Femur (tissue), 1 donor: ENCODE measurements around the gene GBA2.

Source experiments
- DNase-seq: peaks from one replicate; pipeline ENCODE4 v3.0.0-alpha.2; 2017

GBA2 gene

DNA sequence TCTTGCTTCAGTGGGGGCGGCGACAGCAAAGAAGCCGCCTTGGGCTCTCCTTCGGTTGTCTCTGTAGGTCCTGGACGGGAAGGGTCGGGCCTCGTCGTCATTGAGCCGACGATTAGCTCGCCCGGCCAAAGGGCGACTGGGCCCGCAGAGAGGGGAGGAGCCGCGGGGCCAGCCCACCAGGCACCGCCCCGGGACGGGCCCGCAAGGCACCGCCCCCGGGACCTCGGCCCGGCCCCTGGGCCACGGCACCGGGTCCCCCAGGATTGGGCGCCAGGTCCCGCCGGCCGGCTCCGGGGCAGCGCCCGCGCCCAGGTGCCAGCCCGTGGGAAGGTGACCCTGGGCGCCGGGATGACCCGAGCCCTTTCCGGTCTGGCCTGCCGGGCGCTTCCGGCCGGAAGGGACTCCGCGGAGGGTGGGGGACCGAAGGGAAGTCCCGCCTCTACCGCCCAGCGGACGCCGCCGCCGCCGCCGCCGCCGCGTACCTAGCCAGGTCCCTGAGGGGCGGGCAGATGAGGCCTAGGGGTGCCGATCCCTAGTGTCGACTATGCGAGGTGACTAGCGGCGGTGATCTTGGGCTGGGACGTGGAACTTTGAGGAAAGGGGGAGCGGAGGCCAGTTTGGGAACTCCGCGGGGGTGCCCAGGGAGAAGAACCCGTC lies at the start of gene GBA2, which contains the start of gene RGP1:
GBA2 (minus strand) TSS at position 371 of the 657 bp plus-strand sequence. CDS start 524 bp downstream, outside the sequence.
RGP1 (plus strand) TSS at position 430 of the 657 bp plus-strand sequence. CDS start 469 bp downstream, outside the sequence.
- peak; percentile 85 for DNase-seq

DNA sequence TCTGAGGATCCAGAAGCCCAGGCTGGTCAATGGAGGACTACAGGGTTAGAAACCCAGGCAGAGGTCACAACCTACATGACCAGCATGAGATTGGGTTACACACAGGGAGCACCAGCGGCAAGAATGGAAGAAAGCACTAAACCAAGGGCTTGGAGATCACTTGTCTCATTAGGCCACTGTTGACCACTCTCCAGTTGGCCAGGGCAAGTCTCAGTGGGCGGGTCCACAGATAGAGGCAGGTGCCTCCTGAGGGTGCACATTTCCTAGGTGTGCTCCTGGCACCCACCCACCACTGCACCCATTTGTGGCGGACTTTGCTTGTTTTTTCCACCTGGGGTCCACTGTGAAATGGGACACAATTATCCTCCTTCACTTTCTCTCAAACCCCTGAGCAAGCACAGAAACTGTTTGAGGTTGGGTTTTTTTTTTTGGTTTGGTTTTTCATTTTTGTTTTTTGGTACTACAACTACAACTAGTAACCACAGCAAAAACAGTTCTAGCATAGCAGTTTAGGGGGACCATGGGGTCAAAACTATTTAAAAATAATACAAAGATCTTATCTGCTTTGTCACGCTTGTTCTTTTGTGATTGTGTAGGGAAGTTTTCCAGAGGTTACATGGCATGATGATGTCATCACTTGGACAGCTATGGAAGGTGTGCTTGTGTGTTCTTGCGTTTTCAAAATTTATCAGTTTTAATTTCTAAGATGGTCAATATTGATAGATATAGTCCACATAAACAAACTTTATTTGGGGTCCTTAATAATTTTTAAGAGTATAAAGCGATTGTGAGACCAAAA lies 48.5 kb upstream of the GBA2 start:
- no peak for DNase-seq

GRCh38 chr9:35795695-35796094 lies 46.7 kb upstream of the GBA2 start:
- no peak for DNase-seq

- no peak for DNase-seq
Measured at GRCh38 chr9:35793461-35793860, 44.4 kb upstream of the GBA2 start.

DNA sequence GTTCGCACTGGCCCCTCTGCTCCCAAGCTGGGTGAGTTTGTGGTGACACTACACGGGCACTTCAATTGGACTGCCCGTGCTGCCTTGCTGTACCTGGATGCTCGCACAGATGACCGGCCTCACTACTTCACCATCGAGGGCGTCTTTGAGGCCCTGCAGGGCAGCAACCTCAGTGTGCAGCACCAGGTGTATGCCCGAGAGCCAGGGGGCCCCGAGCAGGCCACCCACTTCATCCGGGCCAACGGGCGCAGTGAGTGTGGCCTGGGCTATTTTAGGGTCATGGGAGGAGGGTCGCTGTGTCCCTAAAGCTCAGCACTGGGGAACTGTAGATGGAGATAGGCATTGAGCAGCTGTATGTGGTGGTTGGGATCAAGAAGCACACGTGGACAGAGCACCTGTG lies 43.8 kb upstream of the GBA2 start:
- DNase-seq, result no peak

GRCh38 chr9:35792024-35792813 lies 43.2 kb upstream of the GBA2 start:
- DNase-seq, result no peak

DNA sequence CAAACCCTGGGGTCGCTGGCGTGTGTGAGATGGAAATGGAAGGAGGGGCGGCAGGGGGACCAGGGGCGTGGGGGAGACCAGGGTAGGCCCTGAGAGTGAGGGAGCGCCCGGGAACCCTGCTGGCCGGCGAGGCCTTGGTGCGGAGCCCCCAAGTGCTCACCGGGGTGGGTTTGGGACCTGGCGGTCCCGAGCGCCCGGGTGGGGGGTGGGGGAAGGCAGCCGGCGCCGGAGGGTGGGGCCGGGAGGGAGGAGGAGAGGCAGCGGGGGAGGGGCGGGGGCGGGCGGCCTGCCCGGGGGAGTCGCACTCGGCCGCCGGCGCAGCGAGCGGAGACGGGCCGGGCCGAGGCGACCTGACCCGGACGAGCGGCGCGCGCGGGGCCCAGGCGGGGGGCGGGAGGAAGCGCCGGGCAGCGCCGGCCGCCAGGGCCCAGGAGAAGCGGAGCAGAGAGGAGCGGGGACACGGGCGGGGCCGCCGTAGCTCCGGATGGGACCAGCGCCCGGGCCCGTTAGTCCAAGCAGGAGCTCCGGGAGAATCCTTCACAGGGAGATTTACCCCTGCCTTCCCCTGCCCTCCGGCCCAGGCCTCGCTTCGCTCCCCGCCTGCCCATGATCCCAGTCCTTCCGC lies 42.4 kb upstream of the GBA2 start, which contains the start of gene NPR2:
NPR2 (plus strand) TSS at position 295 of the 625 bp plus-strand sequence. CDS start 818 bp downstream, outside the sequence.
- DNase-seq, result peak; percentile 68

DNA sequence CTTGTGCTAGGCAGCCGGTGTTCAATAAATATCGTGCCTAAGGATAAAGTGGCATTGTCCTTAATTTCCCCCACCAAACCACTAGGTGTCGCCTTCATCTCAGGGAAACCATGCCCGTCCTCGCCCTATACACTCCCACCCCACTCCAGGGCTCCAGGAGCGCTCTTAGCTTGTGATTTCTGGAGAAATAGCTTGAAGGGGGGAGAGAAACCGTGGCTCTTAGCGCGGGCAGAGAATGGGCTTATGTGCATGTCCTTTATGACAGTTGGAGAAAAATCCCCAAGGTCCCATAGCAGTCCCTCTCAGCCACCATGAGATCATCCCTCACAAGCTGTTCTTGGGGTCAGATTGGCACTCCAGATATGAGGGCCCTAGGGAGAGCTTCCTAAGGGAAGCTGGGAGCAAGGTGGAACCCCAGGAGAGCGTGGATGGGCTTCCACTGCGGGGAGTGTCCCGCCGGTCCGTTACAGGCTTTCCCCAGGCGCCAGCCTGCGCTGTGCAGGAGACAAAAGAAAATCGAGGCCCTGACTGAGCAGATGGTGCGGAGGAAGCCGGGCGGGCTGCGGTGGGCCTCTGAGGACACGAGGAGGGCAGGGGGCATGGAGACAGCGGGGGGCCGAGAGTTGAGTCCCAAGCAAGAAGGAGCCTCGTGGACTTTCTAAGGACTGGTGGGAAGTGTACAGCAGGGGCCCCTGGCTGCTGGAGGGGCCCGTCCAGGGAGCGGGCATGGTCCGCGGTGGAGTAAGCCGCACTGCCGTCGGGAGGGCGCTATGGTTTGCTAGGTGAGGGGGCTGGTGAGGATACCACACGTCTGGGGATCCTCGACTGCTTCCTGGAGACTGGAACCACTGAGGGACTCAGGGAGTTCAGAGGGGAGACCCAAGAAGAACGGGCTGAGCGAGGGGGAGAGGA lies 41.6 kb upstream of the GBA2 start:
- peak; percentile 86 for DNase-seq

DNA sequence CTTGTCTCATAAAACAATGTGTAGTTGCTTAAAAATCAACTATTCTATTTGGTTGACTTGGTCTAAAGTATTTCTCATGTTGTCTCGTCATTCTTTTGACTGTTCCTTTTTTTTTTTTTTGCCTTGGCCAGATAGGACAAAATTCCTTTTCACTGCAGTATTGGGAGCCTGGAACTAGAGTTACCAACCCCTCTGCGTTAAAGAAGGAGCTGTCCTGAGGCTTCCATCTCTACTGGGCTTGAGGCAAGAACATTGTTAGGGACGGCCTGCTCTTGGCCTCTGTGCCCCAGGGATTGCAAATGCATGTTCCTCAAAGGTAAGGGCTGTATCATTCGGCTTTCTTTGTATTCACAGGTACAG lies 41.0 kb upstream of the GBA2 start:
- DNase-seq, result no peak

- no peak for DNase-seq
Measured at GRCh38 chr9:35789541-35789940, 40.5 kb upstream of the GBA2 start.

- DNase-seq, result no peak
Measured at GRCh38 chr9:35783418-35783817, 34.4 kb upstream of the GBA2 start.

GRCh38 chr9:35781066-35781465 lies 32.0 kb upstream of the GBA2 start:
- DNase-seq, result no peak

GRCh38 chr9:35778496-35778895 lies 29.5 kb upstream of the GBA2 start:
- no peak for DNase-seq

- DNase-seq, result no peak
Measured at GRCh38 chr9:35776018-35776417, 27.0 kb upstream of the GBA2 start.

GRCh38 chr9:35774907-35775635 lies 26.0 kb upstream of the GBA2 start:
- DNase-seq, result peak; percentile 36

DNA sequence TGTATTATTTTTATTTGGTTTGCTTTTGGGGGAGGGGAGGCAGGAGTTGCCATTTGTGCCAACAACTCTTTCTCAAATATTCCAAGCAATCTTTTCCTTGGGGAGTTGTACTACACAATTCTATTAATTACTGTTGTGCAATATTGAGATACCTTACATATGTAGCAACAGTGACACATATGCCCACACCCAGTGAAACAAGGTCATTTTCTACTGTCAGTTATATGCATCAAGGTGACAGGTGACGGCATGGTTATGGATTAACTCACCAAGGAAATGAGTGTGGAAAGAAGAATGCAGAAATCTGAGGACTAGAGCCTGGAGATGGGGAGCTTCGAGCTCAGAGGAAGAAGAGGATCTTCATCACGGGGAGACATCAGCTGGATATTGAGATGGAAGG lies 22.9 kb upstream of the GBA2 start:
- no peak for DNase-seq

GRCh38 chr9:35771534-35771933 lies 22.5 kb upstream of the GBA2 start:
- DNase-seq, result peak; percentile 45

GRCh38 chr9:35771075-35771433 lies 22.0 kb upstream of the GBA2 start:
- DNase-seq, result no peak

- no peak for DNase-seq
Measured at GRCh38 chr9:35769763-35770162, 20.7 kb upstream of the GBA2 start.

GRCh38 chr9:35767458-35767857 lies 18.4 kb upstream of the GBA2 start:
- DNase-seq, result no peak

DNA sequence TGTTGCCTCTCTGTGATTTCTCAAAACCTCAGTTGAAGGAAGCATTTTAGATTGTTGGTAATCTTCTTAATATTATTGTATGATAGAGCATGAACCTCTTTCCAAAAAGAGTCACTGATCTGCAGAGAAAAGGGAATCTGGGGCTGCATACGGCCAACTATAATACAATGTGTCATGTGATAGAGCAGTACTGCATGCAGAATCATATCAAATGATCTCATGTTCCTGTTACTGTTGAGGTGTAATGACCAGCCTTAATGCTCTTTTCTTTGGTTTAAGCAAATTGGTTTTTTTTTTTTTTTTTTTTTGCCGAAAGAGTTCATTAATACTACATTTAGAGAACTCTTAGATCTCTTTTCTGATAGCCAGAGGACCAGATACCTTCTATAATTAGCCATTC lies 18.0 kb upstream of the GBA2 start:
- no peak for DNase-seq
